Esophagus squamous epithelium (tissue), 5 donors: Measurements from ENCODE around the gene CSNK1G2. TPM values are rescaled to one million over a fixed set of nuclear protein-coding genes. Genes with fewer than 3 reads are reported as not detected.

Experiments used
- DNase-seq: peaks from one replicate; lab custom pipeline; 2025; lab: John Stamatoyannopoulos, UW
- H3K27ac ChIP-seq, 4 donors: fragments of 200-600 bp; sonication (generic); one replicate each; pipeline ENCODE4 v1.5.1; 2016 to 2019; ENCODE audit warnings: mild to moderate bottlenecking in 1 of 4
- H3K27me3 ChIP-seq, 4 donors: fragments of 200-600 bp; sonication (generic); 1 replicate in 3 of 4; 2 replicates in 1 of 4; pipeline versions ENCODE4 v1.5.1 to v1.6.0; 2017 to 2021; ENCODE audit warnings: antibody characterized with exemption in 1 of 4
- H3K36me3 ChIP-seq, 3 donors: fragments of 200-600 bp; sonication (generic); one replicate each; pipeline ENCODE4 v1.5.1; 2016 to 2019
- H3K4me1 ChIP-seq, 3 donors: fragments of 200-600 bp; sonication (generic); one replicate each; pipeline ENCODE4 v1.5.1; 2017 to 2019
- H3K4me3 ChIP-seq, 4 donors: fragments of 200-600 bp; sonication (generic); 1 replicate in 3 of 4; 2 replicates in 1 of 4; pipeline ENCODE4 v1.5.1; 2016 to 2019; ENCODE audit warnings: mild to moderate bottlenecking in 2 of 4, moderate library complexity in 1 of 4
- H3K9me3 ChIP-seq, 3 donors: fragments of 200-600 bp; sonication (generic); one replicate each; pipeline ENCODE4 v1.5.1; 2016 to 2019
- POLR2A ChIP-seq, 4 donors: fragments of 450-650 bp; IDR thresholded peaks; one replicate each; pipeline ENCODE4 v1.6.1; 2017; ENCODE audit warnings: antibody characterized with exemption in 4 of 4, mild to moderate bottlenecking in 4 of 4, moderate library complexity in 3 of 4
- WGBS, 2 donors: methylation state at CpG; one replicate each; pipeline ENCODE4 v1.1.5; 2018; 5-methylcytosine and 5-hydroxymethylcytosine counted together
- intact Hi-C: fragments of 100-400 bp; cut with DNase I; formaldehyde crosslinking; loops from one replicate; pipeline ENCODE4 v1.15.0; 2022
- total RNA-seq, 4 donors: library from RNA; depleted of rRNA; stranded (reverse); fragments of >200 nt; gene quantifications; one replicate each; pipeline ENCODE4 v1.1.0, GENCODE V29; 2016
- TF ChIP-seq, protein P1 (sequence below), 6 experiments: fragments of 450-650 bp in 4 of 6; fragments of 200-600 bp in 2 of 6; sonication (generic) in 2 of 6; IDR thresholded peaks; one replicate each; pipeline ENCODE4 v1.5.1; 2016 to 2019; ENCODE audit warnings: antibody characterized with exemption in 6 of 6, mild to moderate bottlenecking in 4 of 6, moderate library complexity in 4 of 6
- donor health status: DM: yes; HTN: yes; CAD: no.

CSNK1G2 gene
- total RNA-seq, 4 donors from 2014 or later, result 40.4 to 68.9 (median 60.3) TPM

DNA sequence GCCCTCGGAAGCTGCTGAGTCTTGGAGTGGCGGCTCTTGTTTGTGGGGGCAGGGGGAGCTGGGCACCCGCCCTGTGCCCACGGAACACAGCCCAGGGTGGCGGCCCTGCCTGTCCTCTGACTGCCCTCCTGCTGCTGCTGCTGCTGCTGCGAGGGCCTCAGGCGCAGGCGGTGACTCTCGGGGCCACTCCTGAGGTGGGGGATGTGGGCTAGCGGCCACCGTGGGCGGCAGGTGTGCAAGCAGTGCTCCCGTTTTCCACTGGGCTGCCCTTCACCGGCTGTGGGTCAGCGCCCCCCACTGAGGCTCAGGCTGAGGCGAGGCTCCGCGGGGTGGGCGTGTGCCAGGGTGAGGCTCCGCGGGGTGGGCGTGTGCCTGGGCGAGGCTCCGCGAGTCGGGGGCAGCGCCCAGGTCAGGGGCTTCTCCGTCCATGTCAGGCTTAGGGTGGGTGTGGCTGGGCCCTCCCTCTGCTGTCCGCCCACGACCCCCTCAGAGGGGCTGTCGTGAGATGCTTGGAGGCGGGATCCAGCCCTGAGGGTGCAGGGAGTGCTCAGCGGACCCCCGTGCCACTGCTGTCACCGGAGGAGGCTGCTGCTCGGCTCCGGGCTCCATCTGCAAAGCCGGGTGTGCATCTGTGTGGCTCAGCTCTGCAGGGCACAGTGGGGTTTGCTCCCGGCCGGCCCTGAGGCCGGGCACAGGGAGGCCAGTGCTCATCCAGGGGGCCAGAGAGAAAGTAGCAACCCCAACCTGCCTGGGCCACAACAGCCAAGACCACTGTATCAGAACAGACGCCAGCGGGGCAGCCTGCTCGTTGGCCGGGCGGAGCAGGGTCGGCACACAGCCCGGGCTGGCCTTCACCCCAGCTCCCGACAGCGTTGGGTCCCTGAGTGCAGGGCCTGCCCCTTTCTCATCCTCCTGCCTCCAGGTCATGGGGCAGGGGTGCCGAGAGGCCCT, 14.5 kb downstream of the CSNK1G2 start:
- no CpG with 5 or more reads among the region's 51 CpGs for WGBS, 2 donors
- peaks cover 0 to 48% (median 0%) of the 10 kb centered on the region in 3 donors for H3K36me3 ChIP-seq
- no peak for TF ChIP-seq POLR2A (IDR thresholded peaks at IDR 0.05)
- TF ChIP-seq, protein P1, sequence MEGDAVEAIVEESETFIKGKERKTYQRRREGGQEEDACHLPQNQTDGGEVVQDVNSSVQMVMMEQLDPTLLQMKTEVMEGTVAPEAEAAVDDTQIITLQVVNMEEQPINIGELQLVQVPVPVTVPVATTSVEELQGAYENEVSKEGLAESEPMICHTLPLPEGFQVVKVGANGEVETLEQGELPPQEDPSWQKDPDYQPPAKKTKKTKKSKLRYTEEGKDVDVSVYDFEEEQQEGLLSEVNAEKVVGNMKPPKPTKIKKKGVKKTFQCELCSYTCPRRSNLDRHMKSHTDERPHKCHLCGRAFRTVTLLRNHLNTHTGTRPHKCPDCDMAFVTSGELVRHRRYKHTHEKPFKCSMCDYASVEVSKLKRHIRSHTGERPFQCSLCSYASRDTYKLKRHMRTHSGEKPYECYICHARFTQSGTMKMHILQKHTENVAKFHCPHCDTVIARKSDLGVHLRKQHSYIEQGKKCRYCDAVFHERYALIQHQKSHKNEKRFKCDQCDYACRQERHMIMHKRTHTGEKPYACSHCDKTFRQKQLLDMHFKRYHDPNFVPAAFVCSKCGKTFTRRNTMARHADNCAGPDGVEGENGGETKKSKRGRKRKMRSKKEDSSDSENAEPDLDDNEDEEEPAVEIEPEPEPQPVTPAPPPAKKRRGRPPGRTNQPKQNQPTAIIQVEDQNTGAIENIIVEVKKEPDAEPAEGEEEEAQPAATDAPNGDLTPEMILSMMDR (IDR thresholded peaks at IDR 0.05), result no peak
- intact Hi-C loops, result loop anchor here (10.0 kb wide), 1 partner anchor 179 kb away; no protein-coding TSS in a partner anchor
- H3K4me1 ChIP-seq, result peaks cover 0 to 8% (median 0%) of the 10 kb centered on the region in 3 donors
- no peaks in the 10 kb centered on the region for H3K9me3 ChIP-seq
- no peak for DNase-seq
- no peaks in the 10 kb centered on the region for H3K27me3 ChIP-seq
- H3K4me3 ChIP-seq, result no peak overlapping the region
- no peak overlapping the region for H3K27ac ChIP-seq

DNA sequence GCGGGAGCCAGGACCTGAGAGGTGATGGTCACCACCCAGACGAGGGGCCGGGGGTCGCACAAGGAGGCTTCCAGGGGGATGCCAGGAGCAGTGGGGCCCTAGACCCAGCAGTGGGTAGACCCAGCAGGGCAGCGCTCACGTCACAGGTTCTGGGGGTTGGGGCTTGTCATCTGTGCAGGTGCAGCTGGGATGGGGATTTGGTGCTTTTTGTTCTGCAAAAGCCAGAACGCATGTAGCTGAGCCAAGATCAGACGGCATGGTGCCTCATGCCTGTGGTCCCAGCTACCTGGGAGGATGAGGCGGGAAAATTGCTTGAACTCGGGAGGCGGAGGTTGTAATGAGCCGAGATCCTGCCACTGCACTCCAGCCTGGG, 15.1 kb downstream of the CSNK1G2 start:
- intact Hi-C loops, result loop anchor here (10.0 kb wide), 1 partner anchor 179 kb away; no protein-coding TSS in a partner anchor
- H3K9me3 ChIP-seq, result no peaks in the 10 kb centered on the region
- no peak overlapping the region for H3K4me3 ChIP-seq
- 89 to 93% methylated on average over 5 to 7 of the region's 12 CpGs for WGBS, 2 donors
- peaks cover 0 to 8% (median 0%) of the 10 kb centered on the region in 3 donors for H3K4me1 ChIP-seq
- H3K27ac ChIP-seq, result no peak overlapping the region
- H3K27me3 ChIP-seq, result no peaks in the 10 kb centered on the region
- DNase-seq, result no peak
- TF ChIP-seq, protein P1 (IDR thresholded peaks at IDR 0.05), result no peak
- TF ChIP-seq POLR2A (IDR thresholded peaks at IDR 0.05), result no peak
- H3K36me3 ChIP-seq, result peaks cover 0 to 50% (median 0%) of the 10 kb centered on the region in 3 donors

DNA sequence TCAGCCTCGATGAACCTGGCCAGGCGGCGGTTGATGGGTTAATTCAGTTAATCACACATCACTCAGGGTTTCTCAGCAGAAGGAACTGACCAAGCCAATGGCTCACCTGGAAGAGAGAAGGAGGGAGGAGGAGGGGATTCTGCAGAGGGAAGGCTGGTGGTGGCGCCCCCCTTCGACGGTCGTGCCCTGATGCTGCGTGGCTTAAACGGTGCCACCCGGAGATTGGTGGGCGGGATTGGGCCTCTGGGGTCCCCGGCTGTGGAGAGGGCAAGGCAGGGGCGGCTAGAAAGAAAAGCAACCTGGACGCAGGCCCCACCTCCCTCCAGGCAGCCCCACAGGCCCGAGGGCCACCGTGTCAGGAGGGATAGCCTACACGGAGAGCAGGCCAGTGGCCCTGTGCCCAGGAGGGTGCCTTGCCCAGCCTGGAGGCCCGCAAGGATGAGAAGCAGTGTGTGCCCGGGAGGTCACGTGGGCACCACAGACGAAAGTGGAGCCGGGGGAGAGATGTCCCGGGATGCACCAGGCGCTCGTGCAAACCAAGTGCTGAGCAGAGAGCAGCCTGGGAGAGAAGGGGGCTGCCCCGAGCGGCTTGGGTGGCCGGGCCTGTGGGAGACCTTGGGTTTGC, 16.0 kb downstream of the CSNK1G2 start:
- DNase-seq, result no peak
- no peak for TF ChIP-seq POLR2A (IDR thresholded peaks at IDR 0.05)
- TF ChIP-seq, protein P1 (IDR thresholded peaks at IDR 0.05), result no peak

DNA sequence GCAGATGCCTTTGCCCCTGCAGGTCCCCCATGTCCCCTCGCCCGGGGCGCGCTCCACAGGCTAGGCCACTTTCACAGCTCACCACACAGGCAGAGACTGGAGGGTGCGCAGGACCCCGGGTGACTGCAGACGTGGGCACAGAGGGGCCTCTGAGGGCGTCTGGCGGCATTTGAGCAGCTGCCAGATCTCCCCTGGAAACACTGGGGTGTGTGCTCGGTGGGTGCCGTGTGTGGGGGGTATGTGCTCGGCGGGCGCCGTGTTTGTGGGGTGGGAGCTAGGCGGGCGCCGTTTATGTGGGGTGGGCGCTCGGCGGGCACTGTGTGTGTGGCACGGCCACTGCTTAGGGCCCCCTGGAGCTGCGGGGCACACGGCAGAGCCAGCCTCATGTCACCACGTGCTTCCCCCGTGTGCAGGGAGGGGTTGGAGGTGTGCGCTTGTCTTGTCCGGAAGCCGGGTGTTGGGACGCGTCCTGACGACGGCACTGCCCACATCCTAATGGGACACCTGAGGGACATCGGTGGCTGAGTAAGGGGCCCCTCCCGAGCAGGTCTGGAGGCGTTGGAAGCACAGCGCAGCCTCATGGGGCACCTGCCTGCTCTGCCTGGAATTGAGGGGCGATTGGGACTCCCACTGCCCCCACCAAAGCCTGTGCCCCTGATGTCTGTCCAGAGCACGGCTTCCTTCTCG, 16.7 kb downstream of the CSNK1G2 start:
- peaks cover 0 to 55% (median 0%) of the 10 kb centered on the region in 3 donors for H3K36me3 ChIP-seq
- no peaks in the 10 kb centered on the region for H3K27me3 ChIP-seq
- TF ChIP-seq, protein P1 (IDR thresholded peaks at IDR 0.05), result no peak
- TF ChIP-seq POLR2A (IDR thresholded peaks at IDR 0.05), result no peak
- 82% methylated on average over 14 of the region's 40 CpGs; no CpG with 5 or more reads in 1 of the 2 donors for WGBS, 2 donors
- peaks cover 0 to 8% (median 0%) of the 10 kb centered on the region in 3 donors for H3K4me1 ChIP-seq
- H3K4me3 ChIP-seq, result no peak overlapping the region
- no peak for DNase-seq
- intact Hi-C loops, result loop anchor here (10.0 kb wide), 1 partner anchor 177 kb away; no protein-coding TSS in a partner anchor
- H3K9me3 ChIP-seq, result no peaks in the 10 kb centered on the region
- no peak overlapping the region for H3K27ac ChIP-seq

More for the DNA sequence above, 16.0 kb downstream of the CSNK1G2 start:
- intact Hi-C loops, result loop anchor here (10.0 kb wide), 1 partner anchor 178 kb away; no protein-coding TSS in a partner anchor
- H3K4me1 ChIP-seq, result peaks cover 0 to 8% (median 0%) of the 10 kb centered on the region in 3 donors
- no peak overlapping the region for H3K4me3 ChIP-seq
- no peaks in the 10 kb centered on the region for H3K9me3 ChIP-seq
- H3K36me3 ChIP-seq, result peaks cover 0 to 55% (median 0%) of the 10 kb centered on the region in 3 donors
- H3K27me3 ChIP-seq, result no peaks in the 10 kb centered on the region
- H3K27ac ChIP-seq, result no peak overlapping the region
- WGBS, 2 donors, result 82% methylated on average over 18 to 25 of the region's 28 CpGs
